GM10248 (cell line): ENCODE data around the gene EEF1A2.

Experiments
- CTCF ChIA-PET: fragments of 300-600 bp; sonication (Branson Sonifier 250); formaldehyde crosslinking; extraction: SDS; loops from one replicate; lab custom pipeline; 2021; ENCODE audit warnings: antibody characterized with exemption; lab: Yijun Ruan, JAX
- POLR2A ChIA-PET: fragments of 350-650 bp; sonication (Branson Sonifier 250); formaldehyde crosslinking; extraction: SDS; loops from one replicate; lab custom pipeline; 2020; ENCODE audit warnings: antibody characterized with exemption; lab: Yijun Ruan, JAX
- DNase-seq: peaks from one replicate; pipeline ENCODE4 v3.0.0; 2012; ENCODE audit errors: extremely low spot score
- CTCF ChIP-seq: IDR thresholded peaks from 2 replicates; pipeline ENCODE4 v1.5.1; 2012; ENCODE audit warnings: mild to moderate bottlenecking, low read depth; ENCODE audit errors: extremely low read depth, missing control alignments, control extremely low read depth

Gene EEF1A2

GRCh38 chr20:63458170-63459069 lies 40.5 kb downstream of the EEF1A2 start:
- ChIA-PET CTCF (no interaction called here), POLR2A (interaction anchor here (0.6 kb wide), 1 partner anchor 780 kb away, joined by 4 read pairs; no protein-coding TSS in a partner anchor)
- TF ChIP-seq CTCF: no peak
- no peak for DNase-seq

DNA sequence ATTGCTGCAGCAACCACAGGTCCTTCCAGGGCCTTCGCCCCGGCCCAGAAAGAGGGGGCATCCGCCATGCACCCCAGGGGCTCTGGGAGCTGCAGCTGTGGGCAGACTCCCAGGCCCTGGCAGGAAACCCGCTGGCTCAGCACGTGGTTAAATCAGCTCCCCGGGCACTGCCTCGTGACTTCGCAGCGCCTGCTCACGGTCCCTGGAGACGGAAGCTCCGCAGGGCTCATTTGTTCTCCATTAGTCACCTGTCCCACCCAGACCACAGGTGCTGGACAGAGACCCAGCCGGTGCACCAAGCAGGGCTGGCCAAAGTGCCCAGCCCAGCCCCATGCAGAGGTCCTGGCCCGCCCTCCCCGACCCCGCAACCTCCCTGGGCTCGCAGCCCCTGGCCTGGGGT lies 41.1 kb downstream of the EEF1A2 start:
- no peak for DNase-seq
- TF ChIP-seq CTCF: no peak
- ChIA-PET CTCF (no interaction called here), POLR2A (interaction anchor here (0.6 kb wide), 1 partner anchor 780 kb away, joined by 4 read pairs; no protein-coding TSS in a partner anchor)

GRCh38 chr20:63456429-63457284 lies 42.2 kb downstream of the EEF1A2 start:
- ChIA-PET POLR2A (no interaction called here), CTCF (no interaction called here)
- DNase-seq: no peak

GRCh38 chr20:63455568-63455859 lies 43.4 kb downstream of the EEF1A2 start:
- ChIA-PET CTCF (no interaction called here), POLR2A (no interaction called here)
- no peak for TF ChIP-seq CTCF
- DNase-seq: no peak

More at GRCh38 chr20:63456429-63457284, 42.2 kb downstream of the EEF1A2 start:
- TF ChIP-seq CTCF: no peak

GRCh38 chr20:63454731-63455567 lies 43.9 kb downstream of the EEF1A2 start:
- no peak for DNase-seq
- TF ChIP-seq CTCF: no peak
- ChIA-PET CTCF (no interaction called here), POLR2A (no interaction called here)
